Activated CD8-positive, alpha-beta T cell treated with anti-CD3 and anti-CD28 coated beads for 36 hours (primary cell): ENCODE data around the gene HNRNPL. TPM values are rescaled to one million over a fixed set of nuclear protein-coding genes. Genes with fewer than 3 reads are reported as not detected.

Experiments used
- ATAC-seq: fragments of 200-7000 bp; cut with Tn5 transposase; one replicate; pipeline ENCODE4 v1.10.0; 2021; ENCODE audit warnings: mild to moderate bottlenecking, moderate library complexity
- CTCF ChIA-PET: fragments of 350-600 bp; sonication (Branson Sonifier 250); formaldehyde crosslinking; loops from one replicate; lab custom pipeline; 2021; ENCODE audit warnings: antibody characterized with exemption; lab: Charles Lee
- POLR2A ChIA-PET: fragments of 350-600 bp; sonication (Branson Sonifier 250); formaldehyde crosslinking; loops from one replicate; lab custom pipeline; 2021; ENCODE audit warnings: antibody characterized with exemption; lab: Charles Lee
- DNase-seq: peaks from one replicate; pipeline ENCODE4 v3.0.0-alpha.2; 2020
- H3K27ac Mint-ChIP-seq: one replicate; pipeline ENCODE4 v1.8.0; 2021; ENCODE audit warnings: mild to moderate bottlenecking, mixed read lengths
- H3K27me3 Mint-ChIP-seq: one replicate; pipeline ENCODE4 v1.8.0; 2021; ENCODE audit warnings: mixed read lengths
- H3K36me3 Mint-ChIP-seq: one replicate; pipeline ENCODE4 v1.8.0; 2021; ENCODE audit warnings: low read depth, mixed read lengths
- H3K4me1 Mint-ChIP-seq: one replicate; pipeline ENCODE4 v1.8.0; 2021; ENCODE audit warnings: low read depth, mixed read lengths
- H3K4me3 Mint-ChIP-seq: one replicate; pipeline ENCODE4 v1.8.0; 2021; ENCODE audit warnings: mild to moderate bottlenecking, moderate library complexity, mixed read lengths
- H3K9me3 Mint-ChIP-seq: one replicate; pipeline ENCODE4 v1.8.0; 2021; ENCODE audit warnings: mixed read lengths
- intact Hi-C: fragments of 100-400 bp; cut with micrococcal nuclease; formaldehyde crosslinking; loops from one replicate; pipeline ENCODE4 v1.10.0; 2022
- total RNA-seq, 2 experiments: library from RNA; stranded (reverse); gene quantifications; one replicate each; pipeline ENCODE4 v1.2.3, GENCODE V29; 2021
- TF ChIP-seq, protein P1 (sequence below): fragments of 200-600 bp; IDR thresholded peaks from one replicate; pipeline ENCODE4 v1.8.0; 2022; ENCODE audit warnings: antibody characterized with exemption, mild to moderate bottlenecking

Gene HNRNPL
- total RNA-seq, 2 experiments from 2014 or later: 747 to 761 TPM

DNA sequence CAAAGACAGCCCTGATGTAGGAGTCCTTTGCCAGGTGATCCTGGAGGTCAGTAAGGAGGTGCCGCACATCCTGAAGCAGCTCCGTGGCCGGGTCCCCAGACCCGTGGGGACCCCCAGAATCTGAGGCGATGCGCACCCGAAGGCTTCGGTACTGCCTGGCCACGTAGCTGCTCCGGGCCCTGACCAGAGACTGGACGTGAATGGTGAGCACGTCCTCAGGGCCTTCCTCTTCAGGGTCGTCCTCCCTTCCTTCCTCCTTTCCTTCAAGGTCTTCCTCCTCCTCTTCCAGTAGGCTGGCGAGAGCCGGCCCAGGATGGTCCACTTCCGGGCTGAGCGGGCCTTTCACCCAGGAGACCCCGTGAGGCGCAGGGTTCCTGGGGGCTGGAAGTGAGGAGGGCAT is 20.8 kb upstream of the HNRNPL start:
- TF ChIP-seq, protein P1, sequence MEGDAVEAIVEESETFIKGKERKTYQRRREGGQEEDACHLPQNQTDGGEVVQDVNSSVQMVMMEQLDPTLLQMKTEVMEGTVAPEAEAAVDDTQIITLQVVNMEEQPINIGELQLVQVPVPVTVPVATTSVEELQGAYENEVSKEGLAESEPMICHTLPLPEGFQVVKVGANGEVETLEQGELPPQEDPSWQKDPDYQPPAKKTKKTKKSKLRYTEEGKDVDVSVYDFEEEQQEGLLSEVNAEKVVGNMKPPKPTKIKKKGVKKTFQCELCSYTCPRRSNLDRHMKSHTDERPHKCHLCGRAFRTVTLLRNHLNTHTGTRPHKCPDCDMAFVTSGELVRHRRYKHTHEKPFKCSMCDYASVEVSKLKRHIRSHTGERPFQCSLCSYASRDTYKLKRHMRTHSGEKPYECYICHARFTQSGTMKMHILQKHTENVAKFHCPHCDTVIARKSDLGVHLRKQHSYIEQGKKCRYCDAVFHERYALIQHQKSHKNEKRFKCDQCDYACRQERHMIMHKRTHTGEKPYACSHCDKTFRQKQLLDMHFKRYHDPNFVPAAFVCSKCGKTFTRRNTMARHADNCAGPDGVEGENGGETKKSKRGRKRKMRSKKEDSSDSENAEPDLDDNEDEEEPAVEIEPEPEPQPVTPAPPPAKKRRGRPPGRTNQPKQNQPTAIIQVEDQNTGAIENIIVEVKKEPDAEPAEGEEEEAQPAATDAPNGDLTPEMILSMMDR: no peak
- intact Hi-C loops: no loop called here
- Mint-ChIP-seq H3K27ac (peak overlapping the region; percentile 88), H3K4me1 (peaks cover 37% of the 10 kb centered on the region), H3K9me3 (no peaks in the 10 kb centered on the region), H3K27me3 (no peaks in the 10 kb centered on the region), H3K36me3 (peaks cover 52% of the 10 kb centered on the region), H3K4me3 (peak overlapping the region; percentile 85)
- ATAC-seq (no peak), DNase-seq (no peak)
- CTCF ChIA-PET: interaction anchor here (1.2 to 6.3 kb wide), 4 partner anchors 17 to 60 kb away, joined by 3 to 33 read pairs (median 16); partner anchors contain the start of genes MRPS12 and SARS2
- POLR2A ChIA-PET: interaction anchor here (1.2 to 12.2 kb wide), 8 partner anchors 10 to 33 kb away, joined by 3 to 152 read pairs (median 9); partner anchors contain the start of gene HNRNPL

DNA sequence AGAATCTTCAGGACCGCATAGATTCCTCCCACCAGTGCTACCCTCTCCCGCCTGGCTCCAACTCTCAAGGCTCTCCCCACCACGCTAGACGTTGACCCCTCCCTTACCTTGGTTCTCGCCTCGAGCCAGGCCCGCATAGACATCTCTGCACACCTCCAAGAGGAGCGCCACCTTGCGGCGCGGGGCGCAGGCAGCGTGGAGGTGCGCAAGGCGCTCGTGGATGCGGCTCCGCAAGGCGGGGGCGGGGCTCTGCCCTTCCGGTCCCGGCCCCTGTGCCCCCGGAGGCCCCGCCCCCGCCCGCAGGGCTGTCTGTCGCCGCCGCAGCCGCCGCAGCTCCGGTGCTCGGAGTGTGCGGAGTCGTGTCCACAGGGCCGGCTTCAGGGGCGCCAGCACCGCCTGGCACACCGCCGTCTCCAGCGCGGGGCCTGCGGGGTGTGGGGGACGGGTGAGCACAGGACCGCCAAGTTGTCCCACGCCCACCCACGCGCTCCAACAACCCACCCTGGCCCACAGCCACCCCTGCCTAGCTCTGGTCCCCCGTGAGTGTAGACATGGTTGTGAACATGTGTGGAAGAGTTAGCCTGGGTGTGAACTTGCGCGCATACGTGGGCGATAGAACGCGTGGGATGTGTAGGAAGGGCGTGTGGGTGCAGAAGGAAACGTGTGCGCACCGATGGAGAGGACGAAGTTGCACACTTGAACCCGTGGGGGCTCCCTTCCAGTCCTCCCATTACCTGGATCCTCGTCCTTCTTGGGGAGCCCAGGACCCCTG is 20.2 kb upstream of the HNRNPL start:
- H3K4me3 Mint-ChIP-seq: peak overlapping the region; percentile 85

GRCh38 chr19:38869160-38869835 is 19.5 kb upstream of the HNRNPL start:
- DNase-seq (peak; percentile 58), ATAC-seq (peak; percentile 5)
- peaks cover 3% of the 10 kb centered on the region for H3K9me3 Mint-ChIP-seq
- no peaks in the 10 kb centered on the region for H3K27me3 Mint-ChIP-seq
- peaks cover 50% of the 10 kb centered on the region for H3K4me1 Mint-ChIP-seq
- H3K27ac Mint-ChIP-seq: peak overlapping the region; percentile 92
- CTCF ChIA-PET: interaction anchor here (0.6 to 6.3 kb wide), 16 partner anchors 9 to 336 kb away, joined by 3 to 33 read pairs (median 4); partner anchors contain the start of genes MRPS12, RINL and SARS2
- POLR2A ChIA-PET: interaction anchor here (0.6 to 12.2 kb wide), 13 partner anchors 9 to 248 kb away, joined by 3 to 152 read pairs (median 7); partner anchors contain the start of genes ECH1, HNRNPL and RINL
- intact Hi-C loops: no loop called here
- H3K36me3 Mint-ChIP-seq: peaks cover 62% of the 10 kb centered on the region
- TF ChIP-seq, protein P1: no peak
- H3K4me3 Mint-ChIP-seq: peak overlapping the region; percentile 85

More for the DNA sequence above, 20.2 kb upstream of the HNRNPL start:
- ATAC-seq: peak; percentile 83
- peak; percentile 95 for DNase-seq
- H3K9me3 Mint-ChIP-seq: peaks cover 2% of the 10 kb centered on the region
- TF ChIP-seq, protein P1: peak; percentile 90
- intact Hi-C loops: no loop called here
- ChIA-PET CTCF (interaction anchor here (0.8 to 6.3 kb wide), 12 partner anchors 8 to 232 kb away, joined by 3 to 33 read pairs (median 6); partner anchors contain the start of genes MRPS12, RINL and SARS2), POLR2A (interaction anchor here (0.8 to 12.2 kb wide), 13 partner anchors 8 to 249 kb away, joined by 3 to 152 read pairs (median 9); partner anchors contain the start of genes ECH1, HNRNPL and RINL)
- H3K27me3 Mint-ChIP-seq: no peaks in the 10 kb centered on the region
- H3K27ac Mint-ChIP-seq: peak overlapping the region; percentile 92
- H3K4me1 Mint-ChIP-seq: peaks cover 43% of the 10 kb centered on the region
- H3K36me3 Mint-ChIP-seq: peaks cover 55% of the 10 kb centered on the region

GRCh38 chr19:38868551-38868950 is 18.8 kb upstream of the HNRNPL start:
- CTCF ChIA-PET: interaction anchor here (0.8 to 6.3 kb wide), 10 partner anchors 10 to 335 kb away, joined by 3 to 33 read pairs (median 5); partner anchors contain the start of genes MRPS12, RINL and SARS2
- H3K4me1 Mint-ChIP-seq: peaks cover 52% of the 10 kb centered on the region
- no peak for ATAC-seq
- no peaks in the 10 kb centered on the region for H3K27me3 Mint-ChIP-seq
- peak overlapping the region; percentile 92 for H3K27ac Mint-ChIP-seq
- DNase-seq: no peak
- H3K4me3 Mint-ChIP-seq: peak overlapping the region; percentile 85
- POLR2A ChIA-PET: interaction anchor here (0.6 to 12.2 kb wide), 10 partner anchors 8 to 37 kb away, joined by 3 to 152 read pairs (median 8); partner anchors contain the start of genes ECH1, HNRNPL and RINL
- peaks cover 63% of the 10 kb centered on the region for H3K36me3 Mint-ChIP-seq
- intact Hi-C loops: no loop called here
- H3K9me3 Mint-ChIP-seq: peaks cover 3% of the 10 kb centered on the region
- TF ChIP-seq, protein P1: no peak
